Anterior cingulate cortex (tissue), 58 donors: Measurements from ENCODE around the gene CIC.
A peak's percentile ranks its signal among the peaks of the same experiment; 100 is the strongest.
"Not testable (repeated sequence)": the region's sequence is repeated elsewhere in the genome, so short reads cannot be mapped to it uniquely, and the experiment has no call there.

Source experiments
- DNase-seq, 58 donors: peaks; one replicate each; lab custom pipeline; 2025; lab: John Stamatoyannopoulos, UW

The CIC gene

GRCh38 chr19:42325896-42326771 lies 57.1 kb downstream of the CIC start:
- peak in 6 of 58 donors; percentile 10 to 57 (median 36) for DNase-seq

- DNase-seq, result no peak
Observed at GRCh38 chr19:42326969-42327368, 57.9 kb downstream of the CIC start.

GRCh38 chr19:42327381-42327780 lies 58.3 kb downstream of the CIC start:
- no peak for DNase-seq

- no peak for DNase-seq
Observed at GRCh38 chr19:42328106-42328505, 59.1 kb downstream of the CIC start.

- no peak for DNase-seq
Observed at GRCh38 chr19:42328854-42329253, 59.8 kb downstream of the CIC start.

DNA sequence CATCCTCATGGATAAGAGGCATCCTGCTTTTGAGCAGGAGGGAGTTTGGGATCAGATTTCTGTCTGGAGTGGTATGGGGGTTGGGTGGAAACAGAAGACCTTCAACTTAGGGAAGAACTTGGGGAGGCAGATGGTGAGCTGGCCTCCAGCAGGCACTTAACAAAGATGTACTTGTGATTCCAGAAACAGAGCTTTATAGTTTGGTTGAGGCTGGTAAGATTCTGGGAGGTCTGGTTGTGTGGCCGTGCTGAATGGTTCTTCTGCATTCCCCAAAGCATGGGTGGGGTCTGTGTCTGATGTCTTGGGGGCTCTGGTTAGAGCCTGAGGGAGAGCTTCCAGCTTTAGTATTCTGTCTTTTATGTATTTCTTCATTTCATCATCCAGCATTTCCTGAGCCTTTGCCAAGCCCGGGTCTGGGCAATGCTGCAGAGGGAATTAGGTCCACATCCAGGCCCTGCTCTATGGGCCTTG lies 61.2 kb downstream of the CIC start:
- no peak for DNase-seq

GRCh38 chr19:42331333-42331732 lies 62.3 kb downstream of the CIC start:
- not testable (repeated sequence) for DNase-seq

GRCh38 chr19:42332059-42332458 lies 63.0 kb downstream of the CIC start:
- DNase-seq, result no peak

GRCh38 chr19:42333018-42333417 lies 64.0 kb downstream of the CIC start:
- DNase-seq, result no peak

- no peak for DNase-seq
Observed at GRCh38 chr19:42333975-42334696, 65.1 kb downstream of the CIC start.

DNA sequence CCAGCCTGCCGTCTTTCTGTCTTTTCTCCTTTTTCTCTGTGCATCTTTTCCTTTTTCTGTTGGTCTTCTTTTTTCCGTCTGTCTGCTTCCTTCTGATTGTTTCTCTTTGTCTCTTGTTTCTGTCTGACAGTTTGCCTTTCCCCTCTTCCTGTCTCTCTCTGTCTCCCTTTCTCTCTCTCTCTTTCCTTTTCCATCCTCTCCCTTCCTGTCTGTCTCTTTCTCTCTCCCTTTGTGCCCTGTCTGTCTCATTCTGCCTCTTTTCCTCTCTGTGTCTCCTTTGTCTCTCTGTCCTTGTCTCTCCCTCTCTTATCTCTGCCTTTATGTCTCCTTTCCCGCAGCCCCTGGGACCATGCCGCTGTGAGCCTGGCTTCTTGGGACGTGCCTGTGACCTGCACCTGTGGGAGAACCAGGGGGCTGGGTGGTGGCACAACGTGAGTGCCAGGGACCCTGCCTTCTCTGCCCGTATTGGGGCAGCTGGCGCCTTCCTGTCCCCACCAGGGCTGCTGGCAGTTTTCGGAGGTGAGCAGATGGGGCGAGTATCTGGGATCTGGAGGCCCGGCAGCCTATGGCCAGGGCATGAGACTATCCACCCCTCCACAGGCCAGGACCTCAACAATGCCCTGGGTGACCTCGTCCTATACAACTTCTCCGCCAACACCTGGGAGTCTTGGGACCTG lies 65.8 kb downstream of the CIC start:
- DNase-seq, result no peak

DNA sequence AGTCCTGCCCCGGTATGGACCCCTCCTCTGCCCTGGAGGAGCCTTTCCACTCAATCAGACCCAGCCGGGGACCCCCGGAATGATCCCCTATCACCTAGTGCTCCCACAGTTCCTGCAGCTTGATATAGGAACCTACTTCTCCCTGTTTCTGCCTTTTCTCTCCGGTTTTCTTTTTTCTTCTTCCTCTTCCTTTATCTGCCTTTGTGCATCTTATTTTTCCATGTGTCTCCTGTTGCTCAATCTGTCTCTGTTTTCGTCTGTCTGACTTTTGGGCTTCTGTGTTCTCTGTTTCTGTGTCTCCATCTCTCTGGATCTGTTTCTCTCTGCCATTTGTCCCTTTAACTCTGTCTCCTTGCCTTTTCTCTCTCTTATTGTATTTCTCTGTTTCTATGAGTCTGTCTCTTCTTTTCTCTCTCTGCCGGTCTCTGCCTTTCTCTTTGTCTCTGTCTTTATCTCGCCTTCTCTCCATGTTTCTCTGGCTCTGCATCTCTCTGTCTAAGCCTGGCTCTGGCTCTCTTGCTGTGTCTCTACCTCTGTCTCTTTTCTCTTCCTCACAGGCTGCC lies 66.4 kb downstream of the CIC start:
- DNase-seq, result no peak

GRCh38 chr19:42335971-42336370 lies 66.9 kb downstream of the CIC start:
- DNase-seq, result no peak

GRCh38 chr19:42339126-42339860 lies 70.2 kb downstream of the CIC start:
- DNase-seq, result not testable (repeated sequence)

- not testable (repeated sequence) for DNase-seq
Observed at GRCh38 chr19:42339922-42340321, 70.9 kb downstream of the CIC start.

- no peak for DNase-seq
Observed at GRCh38 chr19:42343344-42344110, 74.5 kb downstream of the CIC start.

GRCh38 chr19:42344336-42344893 lies 75.4 kb downstream of the CIC start:
- no peak for DNase-seq
